IPS-20b (cell line): ENCODE data around the gene EPB41L4B.
"Not testable (repeated sequence)": the region's sequence is repeated elsewhere in the genome, so short reads cannot be mapped to it uniquely, and the experiment has no call there.

ENCODE experiments used
- H3K27ac ChIP-seq: one replicate; pipeline ENCODE4 v1.5.1; 2013; ENCODE audit warnings: low read length
- H3K27me3 ChIP-seq: 2 replicates; pipeline ENCODE4 v1.6.1; 2013; ENCODE audit warnings: mild to moderate bottlenecking, low read length, inconsistent platforms; ENCODE audit not compliant: insufficient read depth
- H3K36me3 ChIP-seq: 2 replicates; pipeline ENCODE4 v1.6.1; 2013; ENCODE audit warnings: low read depth, mild to moderate bottlenecking, inconsistent platforms, low read length, moderate library complexity; ENCODE audit not compliant: insufficient read depth
- H3K4me1 ChIP-seq: 2 replicates; pipeline ENCODE4 v1.6.1; 2013; ENCODE audit warnings: mild to moderate bottlenecking, control low read depth, inconsistent platforms, low read length, moderate library complexity; ENCODE audit not compliant: insufficient read depth
- H3K4me3 ChIP-seq: 2 replicates; pipeline ENCODE4 v1.5.1; 2013; ENCODE audit warnings: mild to moderate bottlenecking, low read length, inconsistent platforms
- H3K9ac ChIP-seq: 2 replicates; pipeline ENCODE4 v1.6.1; 2013; ENCODE audit warnings: low read depth, mild to moderate bottlenecking, inconsistent platforms, low read length, moderate library complexity
- H3K9me3 ChIP-seq: 2 replicates; pipeline ENCODE4 v1.6.1; 2013; ENCODE audit warnings: mild to moderate bottlenecking, low read depth, low read length, inconsistent platforms; ENCODE audit not compliant: insufficient read depth

The EPB41L4B gene

DNA sequence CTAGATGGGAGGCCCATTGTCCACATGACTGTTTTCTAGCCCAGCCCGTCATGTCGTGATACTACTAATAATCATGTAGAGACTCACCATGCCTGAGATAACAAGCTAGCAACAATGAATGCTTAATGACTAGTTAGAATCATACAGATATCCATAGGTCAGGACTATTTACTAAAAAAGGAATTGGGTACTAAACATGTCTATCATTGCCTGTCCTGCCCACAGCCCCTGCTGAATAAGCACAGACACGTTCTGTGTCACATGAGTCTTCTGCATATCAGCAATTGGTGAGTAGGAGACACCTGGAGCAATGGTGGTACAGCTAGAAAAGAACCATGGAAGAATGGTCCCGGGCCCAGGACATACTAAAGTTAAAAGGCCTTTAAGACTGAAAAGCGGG lies 171.8 kb downstream of the EPB41L4B start:
- no peaks in the 10 kb centered on the region for H3K27me3 ChIP-seq
- peaks cover 20% of the 10 kb centered on the region for H3K9me3 ChIP-seq
- H3K4me1 ChIP-seq = no peaks in the 10 kb centered on the region
- H3K36me3 ChIP-seq = no peaks in the 10 kb centered on the region
- no peak overlapping the region for H3K27ac ChIP-seq
- H3K4me3 ChIP-seq = no peak overlapping the region
- H3K9ac ChIP-seq = no peak overlapping the region

DNA sequence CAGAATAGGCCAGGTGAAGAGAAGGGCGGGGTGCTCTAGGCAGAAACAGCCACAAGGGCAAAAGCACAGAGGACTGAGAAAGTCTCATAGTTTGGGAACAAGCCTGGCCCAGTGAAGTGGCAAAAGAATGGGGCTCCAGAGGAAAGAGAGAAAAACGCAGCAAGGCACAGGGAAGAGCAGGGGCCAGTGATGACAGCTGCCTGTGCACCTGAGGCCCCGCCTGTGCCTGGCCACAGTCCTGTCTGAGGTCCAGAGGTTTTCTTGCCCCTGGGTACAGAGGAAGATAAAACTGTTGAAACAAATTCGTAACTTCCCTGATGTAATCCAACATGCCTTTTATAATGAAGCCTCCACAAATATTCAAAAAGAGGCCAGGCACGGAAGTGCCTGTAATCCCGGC lies 175.8 kb downstream of the EPB41L4B start:
- H3K9me3 ChIP-seq = no peaks in the 10 kb centered on the region
- H3K9ac ChIP-seq = no peak overlapping the region
- no peaks in the 10 kb centered on the region for H3K36me3 ChIP-seq
- H3K27ac ChIP-seq = no peak overlapping the region
- H3K27me3 ChIP-seq = no peaks in the 10 kb centered on the region
- no peak overlapping the region for H3K4me3 ChIP-seq
- H3K4me1 ChIP-seq = no peaks in the 10 kb centered on the region

DNA sequence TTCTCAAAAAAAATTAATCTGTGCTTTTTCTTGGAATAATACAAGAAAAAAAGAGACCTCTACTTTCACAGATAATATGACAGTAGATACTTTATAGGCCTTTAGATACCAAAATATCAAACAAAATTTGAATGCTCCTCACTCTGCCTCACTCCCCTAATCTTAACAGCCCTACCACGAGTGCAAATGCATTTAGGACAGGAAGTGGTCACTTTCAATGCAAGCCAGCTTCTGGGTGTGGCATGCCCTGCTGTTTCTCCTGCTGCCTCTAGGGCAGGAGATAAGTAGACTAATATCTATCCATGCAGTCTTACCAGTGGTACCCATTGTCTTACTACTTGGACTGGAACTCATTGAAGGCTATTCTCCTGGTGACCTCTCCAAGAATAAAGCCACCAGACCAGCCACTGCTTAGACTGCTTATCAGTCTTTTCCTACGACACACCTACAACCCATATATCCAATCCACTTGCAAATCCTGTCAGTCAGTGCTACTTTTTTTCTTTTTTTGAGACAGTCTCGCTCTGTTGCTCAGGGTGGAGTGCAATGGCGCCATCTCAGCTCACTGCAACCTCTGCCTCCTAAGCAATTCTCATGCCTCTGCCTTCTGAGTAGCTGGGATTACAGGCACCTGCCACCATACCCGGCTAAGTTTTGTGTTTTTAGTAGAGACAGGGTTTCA lies 176.8 kb downstream of the EPB41L4B start:
- Histone ChIP-seq H3K9me3 (no peaks in the 10 kb centered on the region), H3K4me3 (no peak overlapping the region), H3K4me1 (no peaks in the 10 kb centered on the region), H3K27me3 (no peaks in the 10 kb centered on the region), H3K27ac (no peak overlapping the region), H3K9ac (no peak overlapping the region), H3K36me3 (no peaks in the 10 kb centered on the region)

DNA sequence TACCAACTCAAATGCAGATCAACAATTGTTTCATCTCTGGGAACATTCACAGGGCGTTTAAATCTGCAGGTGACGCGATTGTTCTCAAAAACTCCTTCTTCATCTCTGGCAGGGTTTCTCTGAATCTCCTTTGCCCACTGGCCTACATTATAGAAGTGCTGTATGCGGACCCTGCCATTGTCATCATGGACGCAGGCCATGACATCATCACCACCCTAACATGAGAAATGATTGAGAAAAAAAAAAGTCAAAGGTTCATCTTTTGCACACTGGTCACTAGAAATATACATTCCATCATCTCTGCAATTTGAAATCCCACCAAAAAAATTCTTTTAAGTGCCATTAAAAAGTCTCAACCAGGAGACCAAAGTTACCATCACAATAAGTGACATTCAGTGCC lies 179.5 kb downstream of the EPB41L4B start:
- H3K27me3 ChIP-seq = no peaks in the 10 kb centered on the region

DNA sequence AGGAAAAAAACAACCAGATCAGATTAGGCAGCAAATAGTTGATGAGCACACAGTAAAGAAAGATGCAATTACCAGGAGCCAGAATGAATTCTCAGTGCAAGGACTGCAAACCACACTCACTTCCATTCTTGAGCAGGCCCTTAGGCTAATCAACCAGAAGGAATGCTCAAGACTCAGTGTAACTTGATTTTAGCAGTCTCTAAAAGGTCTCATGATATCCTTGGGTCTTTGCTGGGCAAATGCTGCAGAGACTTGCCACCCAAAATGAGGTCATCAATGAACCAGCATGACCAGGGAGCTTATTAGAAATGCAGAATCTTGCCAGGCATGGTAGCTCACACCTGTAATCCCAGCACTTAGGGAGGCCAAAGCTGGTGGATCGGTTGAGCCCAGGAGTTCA lies 181.0 kb downstream of the EPB41L4B start:
- Histone ChIP-seq H3K36me3 (no peaks in the 10 kb centered on the region), H3K9me3 (no peaks in the 10 kb centered on the region), H3K27ac (no peak overlapping the region)

More for the DNA sequence above, 179.5 kb downstream of the EPB41L4B start:
- no peaks in the 10 kb centered on the region for H3K4me1 ChIP-seq
- no peak overlapping the region for H3K9ac ChIP-seq
- no peak overlapping the region for H3K27ac ChIP-seq
- no peaks in the 10 kb centered on the region for H3K36me3 ChIP-seq
- no peaks in the 10 kb centered on the region for H3K9me3 ChIP-seq
- H3K4me3 ChIP-seq = no peak overlapping the region

DNA sequence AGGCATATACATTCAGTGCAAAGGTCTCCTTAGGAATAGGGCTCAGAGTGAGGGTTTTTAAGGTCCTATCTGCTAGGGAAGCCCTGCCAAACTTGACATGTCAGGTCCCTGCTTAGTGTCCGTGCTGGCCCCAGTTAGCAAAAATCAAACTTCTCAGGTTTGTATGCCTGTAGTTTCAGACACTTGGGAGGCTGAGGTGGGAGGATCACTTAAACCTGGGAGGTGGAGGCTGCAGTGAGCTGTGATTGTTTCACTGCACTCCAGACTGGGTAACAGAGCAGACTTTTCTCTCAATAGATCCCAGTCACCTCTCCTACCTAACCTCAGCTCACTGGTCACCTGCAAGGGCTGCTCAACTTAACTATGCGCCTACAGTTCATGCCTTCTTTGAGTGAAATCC lies 182.4 kb downstream of the EPB41L4B start:
- Histone ChIP-seq H3K9ac (no peak overlapping the region), H3K27ac (no peak overlapping the region), H3K4me3 (no peak overlapping the region), H3K36me3 (no peaks in the 10 kb centered on the region), H3K9me3 (no peaks in the 10 kb centered on the region), H3K27me3 (no peaks in the 10 kb centered on the region), H3K4me1 (no peaks in the 10 kb centered on the region)

More for the DNA sequence above, 181.0 kb downstream of the EPB41L4B start:
- Histone ChIP-seq H3K4me1 (no peaks in the 10 kb centered on the region), H3K27me3 (no peaks in the 10 kb centered on the region), H3K4me3 (no peak overlapping the region), H3K9ac (no peak overlapping the region)

DNA sequence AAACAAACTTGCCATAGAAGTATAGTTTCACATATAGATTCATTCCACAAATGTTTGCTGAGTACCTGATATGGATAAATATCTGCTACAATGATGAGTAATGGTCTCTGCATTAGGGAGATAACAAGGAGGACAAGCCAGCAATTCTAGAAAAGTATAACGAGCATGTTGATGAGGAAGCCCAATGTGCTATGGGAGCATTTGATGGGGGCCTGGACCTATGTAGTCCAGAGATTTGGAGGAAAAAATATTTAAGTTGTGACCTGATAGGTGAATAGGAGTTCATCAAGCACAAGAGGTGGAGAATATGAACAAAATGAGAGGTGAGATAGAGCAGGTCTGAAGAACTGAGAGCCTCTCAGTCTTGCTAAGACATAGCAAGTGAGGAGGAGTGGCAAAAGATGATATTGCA lies 186.7 kb downstream of the EPB41L4B start:
- H3K9ac ChIP-seq = no peak overlapping the region
- no peak overlapping the region for H3K4me3 ChIP-seq
- H3K9me3 ChIP-seq = no peaks in the 10 kb centered on the region
- no peak overlapping the region for H3K27ac ChIP-seq
- H3K27me3 ChIP-seq = no peaks in the 10 kb centered on the region
- H3K36me3 ChIP-seq = no peaks in the 10 kb centered on the region
- no peaks in the 10 kb centered on the region for H3K4me1 ChIP-seq

DNA sequence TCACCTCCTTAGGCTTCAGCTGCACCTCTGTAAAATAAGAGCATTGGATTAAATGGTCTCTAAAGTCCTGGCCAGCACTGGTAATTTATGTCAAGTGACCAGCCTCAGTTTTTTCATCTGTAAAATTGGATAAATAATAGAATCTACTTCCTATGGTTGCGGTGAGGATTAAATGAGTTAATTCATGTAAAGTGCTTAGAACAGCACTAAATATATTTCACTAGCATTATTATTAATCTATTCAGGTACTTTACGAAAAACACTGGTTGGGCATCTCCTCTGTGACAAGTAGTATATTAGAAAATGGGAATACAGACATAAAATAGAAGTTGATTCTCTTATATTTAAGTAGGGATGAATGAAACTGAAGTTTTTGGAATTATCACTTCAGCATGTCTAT lies 187.3 kb downstream of the EPB41L4B start:
- H3K36me3 ChIP-seq = no peaks in the 10 kb centered on the region
- H3K4me3 ChIP-seq = no peak overlapping the region
- H3K9ac ChIP-seq = no peak overlapping the region
- no peaks in the 10 kb centered on the region for H3K27me3 ChIP-seq
- no peak overlapping the region for H3K27ac ChIP-seq
- no peaks in the 10 kb centered on the region for H3K9me3 ChIP-seq
- H3K4me1 ChIP-seq = no peaks in the 10 kb centered on the region

DNA sequence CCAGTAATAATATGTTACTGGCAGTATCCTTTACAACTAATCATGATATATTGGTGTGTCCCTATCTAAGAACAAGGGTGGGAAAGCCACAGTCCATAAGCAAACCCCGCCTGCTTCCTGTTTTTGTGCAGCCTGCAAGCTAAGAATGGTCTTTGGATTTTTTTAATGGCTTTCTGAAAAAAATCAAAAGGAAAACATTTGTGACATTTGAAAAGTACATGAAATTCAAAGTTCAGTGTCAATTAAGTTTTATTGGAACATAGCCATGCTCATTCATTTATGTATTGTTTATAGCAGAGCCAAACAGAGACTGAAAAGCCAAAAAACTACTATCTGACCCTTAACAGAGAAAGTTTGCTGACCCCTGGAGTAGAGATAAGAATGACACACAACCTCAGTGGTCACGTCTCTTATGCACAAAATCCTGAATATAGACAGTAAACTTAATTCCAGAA lies 188.3 kb downstream of the EPB41L4B start:
- Histone ChIP-seq H3K27ac (no peak overlapping the region), H3K36me3 (no peaks in the 10 kb centered on the region), H3K4me1 (no peaks in the 10 kb centered on the region), H3K27me3 (no peaks in the 10 kb centered on the region), H3K9ac (no peak overlapping the region), H3K4me3 (no peak overlapping the region), H3K9me3 (no peaks in the 10 kb centered on the region)

DNA sequence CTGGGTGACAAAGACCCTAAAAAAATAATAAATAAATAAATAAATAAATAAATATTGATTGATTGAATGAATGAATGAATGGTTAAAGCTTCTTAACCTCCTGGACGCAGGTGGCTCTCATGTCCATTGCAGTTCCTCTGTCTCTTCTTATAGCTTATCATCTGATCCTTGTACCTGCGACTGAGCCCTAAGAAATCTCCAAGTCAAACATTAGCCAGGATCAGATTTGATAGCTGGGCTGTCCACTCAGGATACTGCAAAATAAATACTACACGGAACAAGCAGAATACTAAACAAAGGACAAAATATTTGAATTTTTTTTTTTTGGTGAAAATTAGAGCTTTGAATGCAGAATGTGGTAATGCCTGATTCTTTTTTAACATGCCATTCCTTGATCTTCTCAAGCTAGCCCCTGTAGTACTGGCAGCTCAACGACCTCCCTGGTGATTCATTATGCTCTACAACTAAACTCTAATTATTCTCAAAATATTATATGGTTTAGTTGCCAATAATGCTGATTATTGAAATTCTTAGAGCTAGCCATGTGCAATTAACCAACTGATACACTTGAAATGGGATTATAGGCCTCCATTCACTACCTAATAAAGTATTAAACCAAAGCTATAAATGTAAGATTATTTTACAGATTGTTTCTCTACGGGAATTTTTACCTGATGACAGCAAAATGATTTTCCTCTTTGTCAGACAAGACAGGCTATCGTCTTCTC lies 191.2 kb downstream of the EPB41L4B start:
- H3K4me1 ChIP-seq = no peaks in the 10 kb centered on the region
- H3K36me3 ChIP-seq = no peaks in the 10 kb centered on the region
- H3K9me3 ChIP-seq = no peaks in the 10 kb centered on the region
- no peaks in the 10 kb centered on the region for H3K27me3 ChIP-seq
- H3K9ac ChIP-seq = no peak overlapping the region
- no peak overlapping the region for H3K27ac ChIP-seq
- no peak overlapping the region for H3K4me3 ChIP-seq

DNA sequence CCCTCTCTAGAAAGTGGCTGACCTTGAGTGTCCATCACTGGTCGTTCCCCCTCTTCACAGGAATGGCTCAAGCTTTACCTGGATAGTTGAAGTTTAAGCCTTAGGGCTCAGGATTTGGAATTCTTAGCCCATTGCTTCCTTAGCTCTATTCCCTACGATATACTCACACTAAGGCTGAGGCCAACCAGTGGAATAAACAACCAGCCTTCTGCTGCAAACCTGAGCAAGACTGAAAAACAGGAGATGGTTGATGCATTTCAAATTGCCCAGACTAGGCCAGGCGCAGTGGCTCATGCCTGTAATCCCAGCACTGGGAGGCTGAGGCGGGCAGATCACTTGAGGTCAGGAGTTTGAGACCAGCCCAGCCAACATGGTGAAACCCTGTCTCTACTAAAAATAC lies 194.2 kb downstream of the EPB41L4B start:
- not testable (repeated sequence) for H3K36me3 ChIP-seq, H3K9me3 ChIP-seq, H3K4me1 ChIP-seq, H3K9ac ChIP-seq, H3K27ac ChIP-seq, H3K27me3 ChIP-seq, H3K4me3 ChIP-seq

DNA sequence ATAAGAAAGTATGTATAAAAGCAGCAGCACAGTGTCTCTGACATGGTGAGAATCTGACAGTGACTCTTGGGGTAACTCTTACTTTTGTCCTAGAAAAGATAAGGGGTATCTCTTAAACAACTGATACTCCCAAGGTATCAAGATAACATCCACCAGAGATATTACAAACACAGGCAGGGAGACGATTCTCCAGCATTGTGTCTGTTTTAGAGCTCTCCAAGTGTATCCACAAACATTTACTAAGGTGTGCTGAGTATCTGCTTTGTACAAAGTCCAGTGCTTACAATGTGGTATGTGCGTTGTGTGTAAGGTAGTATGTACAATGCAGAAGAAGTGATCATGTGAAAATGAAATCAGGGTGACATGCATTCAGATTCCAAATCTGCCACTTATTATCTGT lies 196.7 kb downstream of the EPB41L4B start:
- no peak overlapping the region for H3K9ac ChIP-seq
- H3K9me3 ChIP-seq = no peaks in the 10 kb centered on the region
- no peak overlapping the region for H3K4me3 ChIP-seq
- no peaks in the 10 kb centered on the region for H3K27me3 ChIP-seq
- no peaks in the 10 kb centered on the region for H3K36me3 ChIP-seq
- no peak overlapping the region for H3K27ac ChIP-seq
- H3K4me1 ChIP-seq = peaks cover 13% of the 10 kb centered on the region; the same call in 1 of the 2 replicates
